HepG2 (cell line): Measurements from ENCODE around the gene NENF. TPM values are rescaled to one million over a fixed set of nuclear protein-coding genes. Genes with fewer than 3 reads are reported as not detected.

ENCODE experiments used
- ATAC-seq: fragments of 200-7000 bp; cut with Tn5 transposase; 3 replicates; pipeline ENCODE4 v1.9.1; 2020; ENCODE audit warnings: mild to moderate bottlenecking, moderate library complexity
- BruUV-seq: library from RNA; stranded (reverse); fragments of 400-500 nt; replicated peaks from 2 replicates; lab custom pipeline; 2021; lab: Mats Ljungman, UMichigan
- CTCF ChIA-PET: fragments of 300-600 bp; formaldehyde crosslinking; extraction: SDS; loops from one replicate; lab custom pipeline; 2021; ENCODE audit warnings: low total read pairs, inconsistent platforms, low intra/inter-chr PET ratio; lab: Yijun Ruan, JAX
- POLR2A ChIA-PET: fragments of 350-600 bp; sonication (Branson Sonifier 250); formaldehyde crosslinking; loops from one replicate; lab custom pipeline; 2020; ENCODE audit warnings: antibody characterized with exemption, inconsistent platforms; lab: Yijun Ruan, JAX
- DNase-seq: peaks from one replicate; pipeline ENCODE4 v3.0.0-alpha.2; 2015; ENCODE audit warnings: low spot score
- FAIRE-seq: peaks from 3 replicates; lab custom pipeline; 2011; peaks lifted over from hg19 to GRCh38; lab: Jason Lieb, UNC
- H2AFZ ChIP-seq: one replicate; pipeline ENCODE4 v1.6.1; 2011; ENCODE audit warnings: low read length, inconsistent platforms
- H3K27ac ChIP-seq: fragments of 300-600 bp; 3 replicates; pipeline ENCODE4 v1.8.0; 2011; ENCODE audit warnings: mixed run types, mild to moderate bottlenecking, mixed read lengths, low read length, inconsistent platforms; ENCODE audit not compliant: insufficient read depth; ENCODE audit errors: extremely low read length
- H3K27me3 ChIP-seq, 2 experiments: fragments of 200-600 bp in 1 of 2; 2 replicates in 1 of 2; 3 replicates in 1 of 2; pipeline versions ENCODE4 v1.6.0 to v1.8.0; 2011; ENCODE audit warnings: low read length in 2 of 2, mild to moderate bottlenecking in 2 of 2, moderate library complexity in 2 of 2, inconsistent platforms in 1 of 2; ENCODE audit not compliant: insufficient read depth in 2 of 2, control insufficient read depth in 1 of 2
- H3K36me3 ChIP-seq, 2 experiments: fragments of 200-600 bp in 1 of 2; replicated peaks in 1 of 2; 2 replicates in 1 of 2; 3 replicates in 1 of 2; pipeline versions ENCODE4 v1.5.1 to v1.8.0; 2011; ENCODE audit warnings: low read length in 2 of 2, inconsistent platforms in 1 of 2; ENCODE audit not compliant: insufficient read depth in 2 of 2, control insufficient read depth in 1 of 2
- H3K4me1 ChIP-seq: 2 replicates; pipeline ENCODE4 v1.5.1; 2012; ENCODE audit warnings: low read length, inconsistent platforms; ENCODE audit not compliant: insufficient read depth
- H3K4me2 ChIP-seq: 2 replicates; pipeline ENCODE4 v1.6.0; 2011; ENCODE audit warnings: low read depth, low read length, inconsistent platforms
- H3K4me3 ChIP-seq, 3 experiments: fragments of 200-600 bp in 1 of 3; sonication (generic), shearing (Covaris generic) in 1 of 3; replicated peaks in 1 of 3; 2 replicates each; pipeline ENCODE4 v1.5.1; 2011 to 2016; ENCODE audit warnings: low read length in 3 of 3, inconsistent platforms in 2 of 3, low read depth in 2 of 3, mild to moderate bottlenecking in 2 of 3, control low read depth in 1 of 3, mixed read lengths in 1 of 3; ENCODE audit not compliant: insufficient read depth in 1 of 3
- H3K79me2 ChIP-seq: one replicate; pipeline ENCODE4 v1.6.1; 2011; ENCODE audit warnings: low read length, inconsistent platforms; ENCODE audit not compliant: insufficient read depth
- H3K9ac ChIP-seq: 2 replicates; pipeline ENCODE4 v1.6.0; 2011; ENCODE audit warnings: mild to moderate bottlenecking, low read depth, low read length, inconsistent platforms; ENCODE audit not compliant: insufficient read depth
- H3K9me3 ChIP-seq: 2 replicates; pipeline ENCODE4 v1.5.1; 2012; ENCODE audit warnings: mild to moderate bottlenecking, low read length
- H4K20me1 ChIP-seq: 2 replicates; pipeline ENCODE4 v1.6.0; 2011; ENCODE audit warnings: inconsistent platforms, mild to moderate bottlenecking, low read length, moderate library complexity; ENCODE audit not compliant: insufficient read depth
- SATB2 ChIP-seq: sonication (generic); formaldehyde crosslinking; IDR thresholded peaks from 2 replicates; pipeline ENCODE4 v1.5.0; 2020; ENCODE audit warnings: missing genetic modification reagents
- ZNF777 ChIP-seq: sonication (generic); formaldehyde crosslinking; IDR thresholded peaks from 2 replicates; pipeline ENCODE4 v1.4.0; 2020; ENCODE audit warnings: missing genetic modification reagents
- ZNF790 ChIP-seq: sonication (generic); formaldehyde crosslinking; IDR thresholded peaks from 2 replicates; pipeline ENCODE4 v1.8.0; 2022; ENCODE audit warnings: missing genetic modification reagents, mild to moderate bottlenecking, borderline replicate concordance
- WGBS: methylation state at CpG from one replicate; pipeline ENCODE4 v1.1.6; 2017; ENCODE audit warnings: low lambda C conversion rate; 5-methylcytosine and 5-hydroxymethylcytosine counted together
- in situ Hi-C: cut with HindIII; loops from 2 replicates; pipeline ENCODE4 v1.10.0; 2017; ENCODE audit warnings: low pct_unique_long_range_greater_than_20kb; ENCODE audit not compliant: extremely low pct_ligation_motif_present
- intact Hi-C: fragments of 100-400 bp; cut with micrococcal nuclease; formaldehyde crosslinking; loops from one replicate; pipeline ENCODE4 v1.10.0; 2022; ENCODE audit not compliant: unreplicated experiment
- polyA plus RNA-seq, 8 experiments: library from polyadenylated mRNA; depleted of rRNA in 3 of 8; stranded (reverse) in 7 of 8; unstranded in 1 of 8; fragments of >200 nt; fragmentation: Illumina TruSeq in 4 of 8; extraction: Trizol in 4 of 8; gene quantifications; 2 replicates each; pipeline versions ENCODE4 v1.2.1 to v1.2.3, GENCODE V29; 2011 to 2016; ENCODE audit warnings: low read depth in 4 of 8, missing spikeins in 1 of 8, mixed read lengths in 1 of 8; ENCODE audit not compliant: insufficient read depth in 1 of 8
- total RNA-seq, 5 experiments: library from RNA; depleted of rRNA; stranded (reverse); fragments of >200 nt; fragmentation: Illumina TruSeq; extraction: Trizol; gene quantifications; 2 replicates each; pipeline ENCODE4 v1.2.3, GENCODE V29; 2016; ENCODE audit warnings: low read depth in 1 of 5
- TF ChIP-seq, protein P1 (sequence below): sonication (generic); formaldehyde crosslinking; IDR thresholded peaks from 2 replicates; pipeline ENCODE4 v1.8.0; 2022; ENCODE audit warnings: mild to moderate bottlenecking, missing genetic modification reagents, moderate library complexity
- TF ChIP-seq, protein P2 (sequence below): sonication (generic); formaldehyde crosslinking; IDR thresholded peaks from 2 replicates; pipeline ENCODE4 v1.5.0; 2020; ENCODE audit warnings: mild to moderate bottlenecking, missing genetic modification reagents
- TF ChIP-seq, protein P3 (sequence below): IDR thresholded peaks from 2 replicates; pipeline ENCODE4 v1.6.1; 2016; ENCODE audit warnings: low read depth
- TF ChIP-seq, protein P4 (sequence below): sonication (generic); formaldehyde crosslinking; IDR thresholded peaks from 2 replicates; pipeline ENCODE4 v1.8.0; 2022; ENCODE audit warnings: mild to moderate bottlenecking, missing genetic modification reagents; ENCODE audit not compliant: insufficient replicate concordance

The NENF gene
- total and polyA plus RNA-seq, 2 of the 13 experiments (the other 11 are each of a cell fraction or from before 2014, with no cell fraction given) = 31.7 to 40.4 TPM

DNA sequence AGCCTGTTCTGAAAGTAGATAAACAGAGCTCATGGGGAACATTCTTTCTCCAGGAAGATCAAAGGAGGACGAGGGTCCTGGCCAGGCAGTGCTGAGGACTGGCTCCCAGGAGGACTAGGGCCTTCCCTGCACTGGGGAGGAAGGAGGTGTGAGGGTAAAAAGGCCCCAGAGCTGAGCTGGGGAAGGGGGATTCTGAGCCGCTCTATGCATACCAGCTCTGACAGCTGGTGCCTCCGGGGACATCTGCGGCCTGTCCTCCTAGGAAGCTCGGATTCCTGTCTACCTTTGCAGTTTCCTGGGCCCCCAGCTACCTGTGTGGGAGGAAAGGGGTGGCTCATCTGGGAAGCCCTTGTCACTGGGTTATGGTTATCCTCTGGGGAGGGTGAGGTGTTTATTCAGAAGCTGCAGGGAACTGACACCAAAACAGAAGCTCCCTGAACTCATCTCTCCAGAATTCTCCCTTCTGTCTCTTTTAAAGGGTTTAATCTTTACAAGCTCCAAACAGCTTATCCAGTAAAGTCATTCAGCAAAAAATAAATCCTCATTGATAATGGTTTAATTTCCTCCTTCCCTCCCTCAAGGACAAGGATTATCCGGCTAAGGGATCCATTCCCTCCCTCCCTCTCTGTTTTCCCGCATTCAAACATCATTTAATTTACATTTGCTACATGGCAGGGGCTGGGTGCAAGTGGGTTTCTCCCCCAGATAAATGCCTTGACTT, 31.0 kb downstream of the NENF start:
- WGBS = 32% methylated on average over 7 of the region's 7 CpGs
- H3K4me3 ChIP-seq = peak overlapping the region in 1 of 3 experiments; percentile 48; a peak in 1 of 6 replicates
- CTCF ChIA-PET = no interaction called here
- H3K27ac ChIP-seq = no peak overlapping the region
- no peaks in the 10 kb centered on the region for H3K79me2 ChIP-seq
- DNase-seq (no peak), ATAC-seq (peak; percentile 18), FAIRE-seq (no peak)
- H2AFZ ChIP-seq = no peak overlapping the region
- H3K27me3 ChIP-seq = peaks cover 0 to 14% of the 10 kb centered on the region in 2 experiments; a peak in 1 of 5 replicates
- peaks cover 23% of the 10 kb centered on the region for H3K4me1 ChIP-seq
- no peaks in the 10 kb centered on the region for H3K36me3 ChIP-seq
- no peaks in the 10 kb centered on the region for H4K20me1 ChIP-seq
- H3K9me3 ChIP-seq = no peaks in the 10 kb centered on the region
- no peak overlapping the region for H3K9ac ChIP-seq
- POLR2A ChIA-PET = no interaction called here
- in situ Hi-C loops (no loop called here), intact Hi-C loops (no loop called here)
- BruUV-seq = no TSS peak
- peak overlapping the region; percentile 51 for H3K4me2 ChIP-seq
- TF ChIP-seq ZNF777 (CRISPR knock-in tag) = no peak

DNA sequence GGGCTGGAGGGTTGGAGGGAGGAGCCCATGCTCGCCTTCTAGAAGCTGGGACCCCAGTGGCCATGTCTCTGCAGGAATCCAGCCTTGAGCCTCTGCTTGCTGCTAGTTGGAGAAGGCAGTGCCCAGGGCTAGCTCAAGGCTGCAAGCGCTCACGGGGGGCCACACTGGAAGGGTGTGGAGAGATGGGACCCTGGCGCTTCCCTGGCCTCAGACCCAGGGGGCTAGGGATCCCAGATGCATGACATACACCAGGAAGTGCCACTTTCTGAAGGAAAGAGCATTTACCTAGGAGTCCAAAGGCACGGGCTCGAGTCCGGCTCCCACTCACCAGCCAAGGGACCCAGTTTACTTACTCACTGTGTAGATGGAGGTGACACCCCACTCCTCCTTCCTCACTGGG, 32.6 kb downstream of the NENF start:
- Histone ChIP-seq H3K36me3 (no peaks in the 10 kb centered on the region), H3K4me1 (peaks cover 23% of the 10 kb centered on the region), H4K20me1 (no peaks in the 10 kb centered on the region), H3K4me2 (no peak overlapping the region), H3K79me2 (no peaks in the 10 kb centered on the region), H3K27me3 (peaks cover 0 to 14% of the 10 kb centered on the region in 2 experiments; a peak in 1 of 5 replicates), H3K4me3 (no peak overlapping the region), H3K27ac (no peak overlapping the region), H2AFZ (no peak overlapping the region), H3K9me3 (no peaks in the 10 kb centered on the region), H3K9ac (no peak overlapping the region)
- no TSS peak for BruUV-seq
- intact Hi-C loops = no loop called here
- TF ChIP-seq, protein P1, sequence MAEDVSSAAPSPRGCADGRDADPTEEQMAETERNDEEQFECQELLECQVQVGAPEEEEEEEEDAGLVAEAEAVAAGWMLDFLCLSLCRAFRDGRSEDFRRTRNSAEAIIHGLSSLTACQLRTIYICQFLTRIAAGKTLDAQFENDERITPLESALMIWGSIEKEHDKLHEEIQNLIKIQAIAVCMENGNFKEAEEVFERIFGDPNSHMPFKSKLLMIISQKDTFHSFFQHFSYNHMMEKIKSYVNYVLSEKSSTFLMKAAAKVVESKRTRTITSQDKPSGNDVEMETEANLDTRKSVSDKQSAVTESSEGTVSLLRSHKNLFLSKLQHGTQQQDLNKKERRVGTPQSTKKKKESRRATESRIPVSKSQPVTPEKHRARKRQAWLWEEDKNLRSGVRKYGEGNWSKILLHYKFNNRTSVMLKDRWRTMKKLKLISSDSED = no peak
- TF ChIP-seq, protein P2, sequence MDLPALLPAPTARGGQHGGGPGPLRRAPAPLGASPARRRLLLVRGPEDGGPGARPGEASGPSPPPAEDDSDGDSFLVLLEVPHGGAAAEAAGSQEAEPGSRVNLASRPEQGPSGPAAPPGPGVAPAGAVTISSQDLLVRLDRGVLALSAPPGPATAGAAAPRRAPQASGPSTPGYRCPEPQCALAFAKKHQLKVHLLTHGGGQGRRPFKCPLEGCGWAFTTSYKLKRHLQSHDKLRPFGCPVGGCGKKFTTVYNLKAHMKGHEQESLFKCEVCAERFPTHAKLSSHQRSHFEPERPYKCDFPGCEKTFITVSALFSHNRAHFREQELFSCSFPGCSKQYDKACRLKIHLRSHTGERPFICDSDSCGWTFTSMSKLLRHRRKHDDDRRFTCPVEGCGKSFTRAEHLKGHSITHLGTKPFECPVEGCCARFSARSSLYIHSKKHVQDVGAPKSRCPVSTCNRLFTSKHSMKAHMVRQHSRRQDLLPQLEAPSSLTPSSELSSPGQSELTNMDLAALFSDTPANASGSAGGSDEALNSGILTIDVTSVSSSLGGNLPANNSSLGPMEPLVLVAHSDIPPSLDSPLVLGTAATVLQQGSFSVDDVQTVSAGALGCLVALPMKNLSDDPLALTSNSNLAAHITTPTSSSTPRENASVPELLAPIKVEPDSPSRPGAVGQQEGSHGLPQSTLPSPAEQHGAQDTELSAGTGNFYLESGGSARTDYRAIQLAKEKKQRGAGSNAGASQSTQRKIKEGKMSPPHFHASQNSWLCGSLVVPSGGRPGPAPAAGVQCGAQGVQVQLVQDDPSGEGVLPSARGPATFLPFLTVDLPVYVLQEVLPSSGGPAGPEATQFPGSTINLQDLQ (CRISPR knock-in tag) = no peak
- TF ChIP-seq, protein P3, sequence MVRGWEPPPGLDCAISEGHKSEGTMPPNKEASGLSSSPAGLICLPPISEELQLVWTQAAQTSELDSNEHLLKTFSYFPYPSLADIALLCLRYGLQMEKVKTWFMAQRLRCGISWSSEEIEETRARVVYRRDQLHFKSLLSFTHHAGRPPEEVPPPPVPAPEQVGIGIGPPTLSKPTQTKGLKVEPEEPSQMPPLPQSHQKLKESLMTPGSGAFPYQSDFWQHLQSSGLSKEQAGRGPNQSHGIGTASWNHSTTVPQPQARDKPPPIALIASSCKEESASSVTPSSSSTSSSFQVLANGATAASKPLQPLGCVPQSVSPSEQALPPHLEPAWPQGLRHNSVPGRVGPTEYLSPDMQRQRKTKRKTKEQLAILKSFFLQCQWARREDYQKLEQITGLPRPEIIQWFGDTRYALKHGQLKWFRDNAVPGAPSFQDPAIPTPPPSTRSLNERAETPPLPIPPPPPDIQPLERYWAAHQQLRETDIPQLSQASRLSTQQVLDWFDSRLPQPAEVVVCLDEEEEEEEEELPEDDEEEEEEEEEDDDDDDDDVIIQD = no peak
- TF ChIP-seq, protein P4, sequence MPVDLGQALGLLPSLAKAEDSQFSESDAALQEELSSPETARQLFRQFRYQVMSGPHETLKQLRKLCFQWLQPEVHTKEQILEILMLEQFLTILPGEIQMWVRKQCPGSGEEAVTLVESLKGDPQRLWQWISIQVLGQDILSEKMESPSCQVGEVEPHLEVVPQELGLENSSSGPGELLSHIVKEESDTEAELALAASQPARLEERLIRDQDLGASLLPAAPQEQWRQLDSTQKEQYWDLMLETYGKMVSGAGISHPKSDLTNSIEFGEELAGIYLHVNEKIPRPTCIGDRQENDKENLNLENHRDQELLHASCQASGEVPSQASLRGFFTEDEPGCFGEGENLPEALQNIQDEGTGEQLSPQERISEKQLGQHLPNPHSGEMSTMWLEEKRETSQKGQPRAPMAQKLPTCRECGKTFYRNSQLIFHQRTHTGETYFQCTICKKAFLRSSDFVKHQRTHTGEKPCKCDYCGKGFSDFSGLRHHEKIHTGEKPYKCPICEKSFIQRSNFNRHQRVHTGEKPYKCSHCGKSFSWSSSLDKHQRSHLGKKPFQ (CRISPR knock-in tag) = no peak
- no peak for TF ChIP-seq ZNF790
- TF ChIP-seq SATB2 (CRISPR knock-in tag) = no peak
- in situ Hi-C loops = no loop called here
- ChIA-PET POLR2A (no interaction called here), CTCF (no interaction called here)
- 74% methylated on average over 5 of the region's 7 CpGs for WGBS
- no peak for FAIRE-seq
- no peak for ATAC-seq
- DNase-seq = no peak
